Central memory CD4-positive, alpha-beta T cell (primary cell): ENCODE results near the gene FGFR2.

Source experiments
- DNase-seq: peaks from one replicate; pipeline ENCODE4 v3.0.0; 2022
- total RNA-seq, 3 experiments: gene quantifications; one replicate each; lab custom pipeline; 2026; lab: John Stamatoyannopoulos, UW

FGFR2 gene
- total RNA-seq, result 0 to 2.9 (median 0) reads per million in 3 experiments

DNA sequence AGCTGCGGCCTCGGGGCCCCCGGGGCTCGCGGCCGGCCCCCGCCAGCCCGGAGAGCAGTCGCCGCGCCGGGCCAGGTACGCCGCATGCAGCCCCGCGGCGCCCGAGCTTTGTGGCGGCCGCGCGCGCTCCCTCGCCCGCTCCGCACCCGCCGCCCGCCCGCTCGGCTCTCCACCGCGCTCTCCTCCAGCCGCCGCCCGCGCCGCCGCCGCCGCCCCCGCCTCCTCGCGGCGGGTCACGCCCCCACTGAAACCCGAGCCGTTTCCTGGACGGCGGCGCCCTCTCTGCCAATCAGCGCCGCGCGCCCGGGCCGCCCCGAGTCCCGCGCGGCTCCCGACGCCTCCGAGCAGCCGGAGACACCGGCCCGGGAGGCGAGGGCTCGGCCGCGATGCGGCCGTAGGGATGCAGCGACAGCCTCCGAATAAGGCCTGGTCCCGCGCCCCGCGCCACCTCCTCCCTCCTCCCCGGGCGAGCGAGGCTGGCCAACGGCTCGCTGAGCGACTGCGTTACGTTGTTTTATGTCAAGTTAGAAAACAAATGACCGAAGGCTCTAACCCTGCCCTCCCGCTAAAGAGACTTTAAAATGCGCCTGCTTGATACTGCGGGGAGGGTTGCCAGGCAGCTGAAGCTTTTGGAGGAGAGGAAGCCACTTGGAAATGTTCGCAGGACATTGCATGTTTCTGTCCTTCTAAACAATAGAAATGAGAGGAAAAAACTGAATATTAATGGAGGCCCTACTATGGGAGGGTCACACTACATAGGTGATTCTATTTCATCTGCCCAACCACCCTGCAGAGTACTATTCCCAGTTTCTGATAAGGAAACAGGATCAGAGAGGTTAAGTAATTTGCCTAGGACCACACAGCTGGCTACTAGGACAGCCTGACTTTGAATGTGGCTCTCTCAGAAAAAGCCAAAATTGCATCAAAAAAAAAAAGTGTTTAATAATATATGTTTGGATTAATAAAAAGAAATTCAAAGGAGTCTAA, at the start of gene FGFR2:
TSS of gene FGFR2 (minus strand) at position 182 of the 987 bp plus-strand sequence. CDS start 4,627 bp downstream, outside the sequence.
- DNase-seq, result no peak

GRCh38 chr10:121647401-121647800, 49.2 kb upstream of the FGFR2 start:
- DNase-seq, result no peak

DNA sequence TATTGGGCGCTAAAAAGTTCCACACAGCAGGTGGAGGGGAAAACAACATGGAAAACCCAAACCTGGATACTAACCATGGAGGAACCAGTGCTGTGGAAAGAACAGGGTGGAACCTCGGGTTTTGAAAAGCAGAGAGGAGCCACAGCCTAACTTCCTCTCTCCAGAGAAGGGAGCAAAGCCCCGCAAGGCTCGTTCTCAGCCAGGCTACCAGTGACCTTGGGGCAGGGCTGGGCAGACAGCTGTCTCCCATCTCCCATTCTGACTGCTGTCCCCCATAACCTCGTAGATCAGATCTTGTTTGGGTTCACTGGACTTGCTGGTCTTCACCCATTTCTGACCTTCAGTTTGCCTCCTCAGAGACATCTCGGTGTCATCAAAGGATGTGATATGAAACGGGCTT, 47.5 kb upstream of the FGFR2 start:
- no peak for DNase-seq

GRCh38 chr10:121644501-121644900, 46.3 kb upstream of the FGFR2 start:
- DNase-seq, result no peak

DNA sequence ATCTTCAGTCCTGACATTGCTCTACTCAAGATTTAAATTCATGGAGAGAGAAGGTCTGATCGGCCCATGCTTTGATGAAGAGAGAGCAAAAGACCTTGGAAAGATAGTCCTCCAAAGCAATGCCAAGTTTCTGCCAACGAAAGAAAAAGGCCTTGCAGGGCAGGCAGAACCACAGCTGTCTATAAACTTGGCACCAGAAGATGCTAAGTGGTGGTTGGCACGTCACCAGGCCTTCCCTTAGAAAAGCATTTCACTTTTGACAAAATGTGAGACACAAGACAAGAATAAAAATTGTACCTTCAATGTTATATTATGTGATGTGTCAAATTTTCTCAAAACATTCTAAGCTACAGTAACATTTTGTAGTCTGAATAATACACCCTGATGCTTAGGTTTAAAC, 42.0 kb upstream of the FGFR2 start:
- no peak for DNase-seq

GRCh38 chr10:121639416-121639815, 41.2 kb upstream of the FGFR2 start:
- DNase-seq, result no peak

- DNase-seq, result no peak
These were observed 39.2 kb upstream of the FGFR2 start for GRCh38 chr10:121637437-121637836.

GRCh38 chr10:121633056-121633455, 34.8 kb upstream of the FGFR2 start:
- no peak for DNase-seq

DNA sequence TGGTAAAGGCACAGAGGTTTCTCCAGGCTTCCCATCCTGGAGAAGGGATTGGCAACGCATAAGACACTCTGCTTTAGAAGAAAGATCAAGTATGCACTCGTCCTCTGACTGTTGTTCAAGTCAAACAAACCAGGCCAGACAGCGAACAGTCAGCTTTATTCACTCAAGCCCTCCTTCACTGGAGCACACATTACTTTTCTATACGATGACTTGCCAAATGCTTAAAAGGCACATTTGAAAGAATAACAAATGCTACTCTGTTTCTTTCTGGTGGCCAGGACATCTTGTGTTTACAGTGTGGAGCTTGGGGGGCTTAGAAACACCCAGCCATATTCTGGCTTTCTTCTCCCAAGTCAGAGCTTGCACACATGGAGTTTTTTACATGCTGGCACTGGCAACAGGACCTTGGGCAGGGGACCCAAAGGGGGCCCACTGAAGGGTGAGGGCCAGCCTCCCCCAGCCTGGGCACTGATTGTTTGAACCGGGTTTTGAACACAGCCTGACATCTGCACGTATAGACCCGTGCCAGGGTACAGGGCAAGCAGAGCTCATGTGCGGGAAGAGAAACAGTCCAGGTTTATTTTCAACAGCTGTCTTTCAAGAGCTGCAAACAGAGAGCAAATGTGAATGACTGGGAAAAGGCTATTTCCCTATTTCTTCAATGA, 33.3 kb upstream of the FGFR2 start:
- no peak for DNase-seq

GRCh38 chr10:121628859-121629258, 30.6 kb upstream of the FGFR2 start:
- no peak for DNase-seq

DNA sequence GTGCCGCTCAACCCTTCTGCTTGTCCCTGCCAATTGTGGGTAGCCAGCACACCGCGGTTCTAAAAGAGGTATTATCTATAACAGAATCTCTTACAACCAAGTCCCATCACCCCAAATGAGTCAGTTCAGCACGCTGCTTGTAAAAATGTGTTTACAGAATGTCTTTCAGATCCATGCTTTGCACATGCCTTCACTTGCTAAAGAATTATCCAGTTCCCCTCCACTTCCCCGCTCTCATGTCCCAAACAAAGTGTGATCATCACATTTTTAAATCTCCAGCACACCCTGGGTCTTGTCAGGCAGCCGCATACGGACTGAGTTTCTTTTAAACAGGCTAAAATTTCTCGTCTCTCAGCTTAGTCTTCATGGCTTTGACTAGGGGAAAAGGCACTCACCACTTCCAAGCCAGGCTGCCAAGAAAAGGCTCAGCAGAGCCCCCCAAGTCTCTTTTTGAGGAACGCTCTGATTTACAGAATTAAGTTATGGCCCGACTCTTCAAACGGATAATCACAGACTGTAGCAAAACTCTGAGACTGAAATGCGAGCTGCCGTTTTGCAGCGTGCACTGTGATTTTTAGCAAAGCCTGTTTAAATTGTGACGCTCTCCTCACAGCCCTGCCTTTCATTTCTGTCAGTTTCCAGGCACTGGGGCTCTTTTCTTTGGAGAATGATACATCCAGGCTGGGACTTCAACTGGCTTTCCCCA, 29.8 kb upstream of the FGFR2 start:
- no peak for DNase-seq

DNA sequence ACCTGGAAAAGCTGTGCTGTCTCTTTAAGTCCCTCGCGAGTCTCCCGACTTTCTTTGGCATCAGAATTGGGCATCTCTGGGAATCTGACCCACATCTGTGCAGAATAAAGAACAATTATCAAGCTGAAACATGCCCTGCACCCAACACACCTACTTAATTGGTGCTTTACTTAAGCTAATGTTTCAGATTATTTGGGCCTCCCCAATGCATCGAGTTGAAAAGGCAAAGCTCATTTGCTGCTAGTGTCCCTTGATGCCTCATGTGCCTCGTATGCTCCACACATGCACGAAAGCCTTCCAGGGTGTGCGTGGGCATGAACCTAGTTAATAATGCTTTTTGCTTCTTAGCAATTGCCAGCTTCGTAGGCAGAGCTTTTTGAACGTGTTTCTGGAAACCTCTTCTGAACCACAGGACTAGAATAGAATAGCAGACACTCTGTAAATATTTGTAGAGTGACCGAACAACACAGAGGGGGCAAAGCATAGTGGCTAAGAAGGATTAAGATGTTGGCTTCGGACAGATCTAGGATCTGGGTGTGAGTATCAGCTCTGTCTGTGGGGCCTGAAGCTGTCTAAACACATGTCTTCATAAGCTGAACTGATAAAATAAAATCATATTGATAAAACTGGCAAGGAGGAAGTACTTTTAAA, 26.7 kb upstream of the FGFR2 start:
- no peak for DNase-seq

- no peak for DNase-seq
These were observed 20.7 kb upstream of the FGFR2 start for GRCh38 chr10:121618906-121619305.

- no peak for DNase-seq
These were observed 18.9 kb upstream of the FGFR2 start for GRCh38 chr10:121617176-121617575.

DNA sequence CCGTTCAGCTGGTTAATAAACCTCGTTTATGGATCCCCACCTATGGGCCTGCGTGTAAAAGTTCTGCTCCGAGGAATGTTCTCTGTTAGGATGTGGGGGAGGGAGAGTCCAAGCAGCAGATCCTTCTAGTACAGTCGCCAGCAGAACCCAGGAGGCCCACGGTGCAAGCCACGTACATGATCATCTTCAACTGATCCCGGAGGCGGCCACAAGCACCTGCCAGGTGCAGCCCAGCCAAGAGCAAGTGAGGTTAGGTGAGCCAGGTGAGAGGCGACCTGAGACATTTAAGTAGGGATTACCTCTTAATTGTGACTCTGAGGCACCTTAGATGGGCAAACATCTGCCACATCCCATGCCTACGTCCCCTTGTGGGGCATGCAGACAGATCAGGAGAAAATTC, 18.0 kb upstream of the FGFR2 start:
- DNase-seq, result no peak

DNA sequence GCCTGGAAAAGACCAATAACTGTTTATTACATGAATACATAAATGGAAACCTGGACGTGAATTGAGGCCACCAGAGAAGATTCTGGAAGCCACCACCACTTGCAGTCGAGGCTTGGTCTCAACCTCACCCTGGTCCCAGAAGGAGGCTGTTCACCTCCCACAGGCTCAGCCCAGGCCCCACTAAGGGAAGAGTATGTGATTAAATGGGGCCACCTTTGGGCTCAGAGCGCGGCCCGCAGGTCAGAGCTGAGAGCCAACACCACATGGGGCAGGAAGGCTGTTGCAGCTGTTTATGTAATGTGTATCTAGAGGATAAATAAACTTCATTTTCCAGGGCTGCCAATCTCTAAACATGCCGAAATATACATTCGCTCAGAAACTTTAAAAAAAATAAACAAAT, 17.6 kb upstream of the FGFR2 start:
- DNase-seq, result no peak

DNA sequence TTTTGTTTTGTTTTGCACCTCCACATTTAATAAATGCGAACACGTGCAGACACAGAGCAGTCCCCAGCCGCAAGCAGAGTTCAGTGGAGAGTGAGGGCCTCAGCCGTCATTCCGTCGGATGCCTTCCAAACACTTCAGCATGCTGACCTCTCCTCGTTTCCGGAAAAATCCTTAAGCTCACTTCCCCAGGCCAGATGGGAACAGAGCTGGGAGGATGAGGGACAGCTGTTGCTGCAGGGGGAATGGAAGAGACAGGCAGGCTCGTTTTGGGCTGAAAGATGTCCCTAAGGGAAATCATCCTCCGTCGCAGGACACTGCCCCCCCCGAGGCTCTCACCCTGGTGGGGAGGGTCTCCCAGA, 17.2 kb upstream of the FGFR2 start:
- no peak for DNase-seq

DNA sequence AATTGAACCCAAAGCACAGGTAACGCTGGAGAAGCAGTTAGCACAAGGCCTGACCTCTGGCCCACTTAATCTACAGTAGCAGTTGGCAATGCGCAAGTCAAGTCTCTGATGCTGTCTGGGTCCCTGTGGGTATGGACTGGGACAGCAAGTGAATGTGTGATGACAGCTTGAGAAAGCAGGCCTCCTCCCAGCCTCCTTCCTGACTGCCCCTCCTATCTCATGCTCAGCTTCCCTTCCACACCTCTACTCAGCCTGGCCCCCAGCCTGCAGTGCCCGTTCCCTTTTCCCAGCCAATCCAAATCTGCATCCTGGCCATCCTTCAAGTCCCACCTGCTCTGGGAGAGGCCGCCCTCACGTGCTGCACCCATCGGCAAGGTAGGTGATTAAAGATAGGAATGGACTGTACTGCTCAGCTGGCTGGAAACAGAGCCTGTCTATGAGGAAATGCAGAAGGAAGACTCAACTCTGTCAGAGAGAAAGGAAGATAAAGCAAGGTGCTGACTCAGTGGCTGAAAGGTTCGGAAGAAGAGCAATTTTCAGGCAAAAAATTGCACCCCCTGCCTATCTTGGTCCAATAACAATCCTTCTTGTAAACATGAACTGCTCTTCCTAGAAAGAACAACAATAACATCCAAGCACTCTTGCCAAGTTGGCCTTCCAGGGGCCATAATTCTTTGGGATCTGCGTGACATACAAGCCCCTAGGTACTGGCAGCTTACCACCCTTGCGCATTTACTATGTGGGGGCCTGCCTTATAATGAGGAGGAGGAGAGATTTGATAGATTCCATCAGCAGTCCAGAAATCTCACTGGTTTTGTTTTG, 16.6 kb upstream of the FGFR2 start:
- DNase-seq, result no peak

DNA sequence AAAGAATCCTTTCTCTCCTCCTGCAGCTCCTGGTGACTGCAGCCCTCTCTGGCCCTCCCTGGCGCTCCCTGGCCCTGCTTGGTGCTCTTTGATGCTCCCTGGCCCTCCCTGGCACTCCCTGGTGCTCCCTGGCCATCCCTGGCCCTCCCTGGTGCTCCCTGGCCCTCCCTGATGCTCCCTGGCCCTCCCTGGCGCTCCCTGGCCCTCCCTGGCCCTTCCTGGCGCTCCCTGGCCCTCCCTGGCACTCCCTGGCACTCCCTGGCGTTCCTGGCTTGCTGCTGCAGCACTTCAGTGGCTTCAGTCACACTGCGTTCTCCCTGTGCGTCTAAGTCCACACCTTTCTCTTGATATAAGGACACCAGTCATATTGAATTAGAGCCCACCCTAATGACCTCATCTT, 15.2 kb upstream of the FGFR2 start:
- DNase-seq, result no peak

DNA sequence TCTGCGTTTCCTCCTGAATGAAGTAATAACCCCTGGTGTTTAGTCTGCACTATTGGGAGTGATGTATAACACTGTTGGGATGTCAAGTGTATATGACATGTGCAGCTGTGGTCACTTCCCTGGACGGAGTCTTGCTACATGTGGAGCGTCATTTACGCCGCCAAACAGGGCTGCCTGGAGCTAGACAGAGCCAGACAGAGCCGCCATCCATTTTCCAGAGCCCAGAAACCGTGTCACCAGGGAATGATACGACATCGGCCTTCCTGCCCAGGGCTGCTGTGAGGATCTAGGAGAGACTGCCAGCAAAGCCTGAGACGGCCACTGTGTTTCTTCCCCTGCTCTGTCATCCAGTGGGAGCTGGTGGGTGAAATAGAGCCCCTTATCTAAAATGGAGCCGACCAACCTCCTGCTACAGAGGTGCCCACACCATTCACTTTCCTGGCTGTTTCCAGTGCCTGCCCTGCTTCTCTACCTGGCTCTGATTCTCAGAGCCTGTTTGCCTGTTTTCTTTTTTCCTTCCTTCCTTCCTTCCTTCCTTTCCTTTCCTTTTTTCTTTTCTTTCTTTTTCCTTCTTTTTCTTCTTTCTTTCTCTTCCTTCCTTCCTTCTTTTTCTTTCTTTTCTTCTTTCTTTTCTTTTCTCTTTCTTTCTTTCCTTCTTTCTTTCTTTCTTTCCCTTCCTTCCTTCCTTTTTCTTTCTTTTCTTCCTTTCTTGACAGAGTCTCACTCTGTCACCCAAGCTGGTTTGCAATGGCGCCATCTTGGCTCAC, 13.3 kb upstream of the FGFR2 start:
- no peak for DNase-seq

- no peak for DNase-seq
These were observed 12.6 kb upstream of the FGFR2 start for GRCh38 chr10:121610798-121611323.
